AG09309 (cell line): Measurements from ENCODE around the gene ASCC1.

Experiments
- DNase-seq: peaks from one replicate; pipeline ENCODE4 v3.0.0-alpha.2; 2010; ENCODE audit warnings: low read depth
- H3K4me3 ChIP-seq: 2 replicates; pipeline ENCODE4 v1.5.1; 2011; ENCODE audit warnings: mild to moderate bottlenecking, low read depth, low read length, moderate library complexity; ENCODE audit not compliant: control insufficient read depth
- TF ChIP-seq, protein P1 (sequence below): IDR thresholded peaks from 2 replicates; pipeline ENCODE4 v1.5.1; 2011; ENCODE audit warnings: mild to moderate bottlenecking, low read depth, low read length, inconsistent platforms; ENCODE audit not compliant: insufficient read depth, control insufficient read depth; ENCODE audit errors: missing control alignments

ASCC1 gene

GRCh38 chr10:72080042-72080975, 135.8 kb downstream of the ASCC1 start:
- DNase-seq = no peak
- TF ChIP-seq, protein P1, sequence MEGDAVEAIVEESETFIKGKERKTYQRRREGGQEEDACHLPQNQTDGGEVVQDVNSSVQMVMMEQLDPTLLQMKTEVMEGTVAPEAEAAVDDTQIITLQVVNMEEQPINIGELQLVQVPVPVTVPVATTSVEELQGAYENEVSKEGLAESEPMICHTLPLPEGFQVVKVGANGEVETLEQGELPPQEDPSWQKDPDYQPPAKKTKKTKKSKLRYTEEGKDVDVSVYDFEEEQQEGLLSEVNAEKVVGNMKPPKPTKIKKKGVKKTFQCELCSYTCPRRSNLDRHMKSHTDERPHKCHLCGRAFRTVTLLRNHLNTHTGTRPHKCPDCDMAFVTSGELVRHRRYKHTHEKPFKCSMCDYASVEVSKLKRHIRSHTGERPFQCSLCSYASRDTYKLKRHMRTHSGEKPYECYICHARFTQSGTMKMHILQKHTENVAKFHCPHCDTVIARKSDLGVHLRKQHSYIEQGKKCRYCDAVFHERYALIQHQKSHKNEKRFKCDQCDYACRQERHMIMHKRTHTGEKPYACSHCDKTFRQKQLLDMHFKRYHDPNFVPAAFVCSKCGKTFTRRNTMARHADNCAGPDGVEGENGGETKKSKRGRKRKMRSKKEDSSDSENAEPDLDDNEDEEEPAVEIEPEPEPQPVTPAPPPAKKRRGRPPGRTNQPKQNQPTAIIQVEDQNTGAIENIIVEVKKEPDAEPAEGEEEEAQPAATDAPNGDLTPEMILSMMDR = no peak
- no peak overlapping the region for H3K4me3 ChIP-seq

DNA sequence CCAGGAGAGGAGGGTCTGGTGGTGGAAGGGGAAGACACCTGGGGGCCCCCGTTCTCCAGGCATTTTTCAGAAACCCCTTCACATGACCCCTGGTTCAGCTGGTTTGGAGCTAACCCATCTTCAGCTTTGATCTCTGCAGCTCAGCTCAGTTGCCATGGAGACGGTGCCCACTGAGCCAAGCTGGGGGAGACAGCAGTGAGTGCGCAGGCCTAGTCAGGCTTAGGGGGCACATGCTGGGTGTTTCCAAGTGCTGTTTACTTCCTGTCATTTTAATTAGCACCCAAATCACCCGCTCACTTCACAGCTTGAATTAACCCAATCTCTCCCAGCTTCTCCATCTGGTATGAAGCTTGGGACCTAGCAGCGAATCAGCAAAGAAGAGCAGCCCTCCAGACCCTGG, 136.7 kb downstream of the ASCC1 start:
- no peak for DNase-seq
- TF ChIP-seq, protein P1 = no peak
- no peak overlapping the region for H3K4me3 ChIP-seq

- TF ChIP-seq, protein P1 = no peak
- no peak for DNase-seq
Observed at GRCh38 chr10:72077275-72077990, 138.6 kb downstream of the ASCC1 start.

GRCh38 chr10:72076756-72077155, 139.3 kb downstream of the ASCC1 start:
- DNase-seq = no peak
- H3K4me3 ChIP-seq = no peak overlapping the region
- TF ChIP-seq, protein P1 = no peak

More at GRCh38 chr10:72077275-72077990, 138.6 kb downstream of the ASCC1 start:
- H3K4me3 ChIP-seq = no peak overlapping the region

GRCh38 chr10:72075376-72076115, 140.5 kb downstream of the ASCC1 start:
- no peak for DNase-seq
- no peak overlapping the region for H3K4me3 ChIP-seq
- TF ChIP-seq, protein P1 = no peak
